Endothelial cell of umbilical vein (primary cell): ENCODE measurements around the gene CFAP45. TPM values are rescaled to one million over a fixed set of nuclear protein-coding genes. Genes with fewer than 3 reads are reported as not detected.

Experiments used
- BruUV-seq: library from RNA; stranded (reverse); fragments of 400-500 nt; replicated peaks from 2 replicates; lab custom pipeline; 2021; lab: Mats Ljungman, UMichigan
- CTCF ChIA-PET: fragments of 300-600, 350-600 bp; sonication (Branson Sonifier 250); formaldehyde crosslinking; loops from one replicate; lab custom pipeline; 2021; ENCODE audit warnings: antibody characterized with exemption, inconsistent platforms; lab: Charles Lee
- POLR2A ChIA-PET: fragments of 300-600, 350-600 bp; sonication (Branson Sonifier 250); formaldehyde crosslinking; loops from one replicate; lab custom pipeline; 2021; ENCODE audit warnings: antibody characterized with exemption, inconsistent platforms; lab: Charles Lee
- DNase-seq: peaks from one replicate; pipeline ENCODE4 v3.0.0-alpha.2; 2011; ENCODE audit warnings: low read depth, low spot score
- FAIRE-seq: peaks from 2 replicates; lab custom pipeline; 2011; peaks lifted over from hg19 to GRCh38; lab: Jason Lieb, UNC
- H2AFZ ChIP-seq: 2 replicates; pipeline ENCODE4 v1.6.0; 2012; ENCODE audit warnings: low read depth, low read length, control low read depth, inconsistent platforms
- H3K27ac ChIP-seq: 2 replicates; pipeline ENCODE4 v1.5.1; 2011; ENCODE audit warnings: low read depth, mild to moderate bottlenecking, control low read depth, low read length, moderate library complexity; ENCODE audit not compliant: insufficient read depth
- H3K27me3 ChIP-seq, 2 experiments: 2 replicates each; pipeline versions ENCODE4 v1.6.0 to v1.6.1; 2011; ENCODE audit warnings: low read length in 2 of 2, mixed read lengths in 1 of 2; ENCODE audit not compliant: control insufficient read depth in 2 of 2, insufficient read depth in 2 of 2
- H3K36me3 ChIP-seq, 2 experiments: 2 replicates in 1 of 2; 3 replicates in 1 of 2; pipeline ENCODE4 v1.5.1; 2011; ENCODE audit warnings: low read length in 2 of 2, mild to moderate bottlenecking in 1 of 2, moderate library complexity in 1 of 2; ENCODE audit not compliant: control insufficient read depth in 2 of 2, insufficient read depth in 2 of 2; ENCODE audit errors: extremely low read depth in 1 of 2
- H3K4me1 ChIP-seq: 3 replicates; pipeline ENCODE4 v1.5.1; 2011; ENCODE audit warnings: mild to moderate bottlenecking, low read length; ENCODE audit not compliant: control insufficient read depth, insufficient read depth; ENCODE audit errors: extremely low read depth
- H3K4me2 ChIP-seq: 2 replicates; pipeline ENCODE4 v1.6.1; 2011; ENCODE audit warnings: low read length, control low read depth, mixed read lengths; ENCODE audit not compliant: insufficient read depth
- H3K4me3 ChIP-seq, 3 experiments: fragments of 200-600 bp in 1 of 3; sonication (generic), shearing (Covaris generic) in 1 of 3; replicated peaks in 1 of 3; 2 replicates each; pipeline ENCODE4 v1.5.1; 2011 to 2016; ENCODE audit warnings: control low read depth in 3 of 3, low read length in 3 of 3, mild to moderate bottlenecking in 2 of 3, inconsistent platforms in 1 of 3, low read depth in 1 of 3, moderate library complexity in 1 of 3; ENCODE audit not compliant: insufficient read depth in 1 of 3
- H3K79me2 ChIP-seq: 2 replicates; pipeline ENCODE4 v1.6.0; 2012; ENCODE audit warnings: low read length, inconsistent platforms; ENCODE audit not compliant: control insufficient read depth, insufficient read depth
- H3K9ac ChIP-seq: replicated peaks from 2 replicates; pipeline ENCODE3; 2011; ENCODE audit warnings: low read length, control low read depth; ENCODE audit not compliant: insufficient read depth; ENCODE audit errors: extremely low read depth
- H3K9me1 ChIP-seq: replicated peaks from 3 replicates; pipeline ENCODE4 v1.6.0; 2011; ENCODE audit warnings: mild to moderate bottlenecking, low read length; ENCODE audit not compliant: control insufficient read depth, insufficient read depth; ENCODE audit errors: extremely low read depth
- H3K9me3 ChIP-seq: replicated peaks from 2 replicates; pipeline ENCODE4 v1.5.1; 2012; ENCODE audit warnings: low read length, inconsistent platforms; ENCODE audit not compliant: control insufficient read depth, insufficient read depth
- H4K20me1 ChIP-seq: replicated peaks from 2 replicates; pipeline ENCODE3; 2011; ENCODE audit warnings: mild to moderate bottlenecking, low read length; ENCODE audit not compliant: control insufficient read depth, insufficient read depth; ENCODE audit errors: extremely low read depth
- CTCF ChIP-seq, 2 donors: IDR thresholded peaks; 1 replicate in 1 of 2; 2 replicates in 1 of 2; pipeline ENCODE4 v1.5.1; 2011; ENCODE audit warnings: low read length in 2 of 2, mild to moderate bottlenecking in 2 of 2, moderate library complexity in 2 of 2, control low read depth in 1 of 2, inconsistent platforms in 1 of 2, low read depth in 1 of 2; ENCODE audit not compliant: insufficient read depth in 1 of 2; ENCODE audit errors: extremely low read depth in 1 of 2
- EZH2 ChIP-seq: IDR thresholded peaks from 2 replicates; pipeline ENCODE4 v1.6.1; 2012; ENCODE audit warnings: borderline replicate concordance, low read depth, mild to moderate bottlenecking, moderate library complexity, low read length, inconsistent platforms; ENCODE audit not compliant: severe bottlenecking
- FOS ChIP-seq: IDR thresholded peaks from 2 replicates; pipeline ENCODE4 v1.6.1; 2011; ENCODE audit warnings: mild to moderate bottlenecking, low read length, moderate library complexity, borderline replicate concordance; ENCODE audit not compliant: insufficient read depth
- GATA2 ChIP-seq: IDR thresholded peaks from 2 replicates; pipeline ENCODE4 v1.7.0; 2011; ENCODE audit warnings: low read depth, mild to moderate bottlenecking, moderate library complexity, mixed read lengths, low read length; ENCODE audit not compliant: insufficient read length, insufficient read depth
- JUN ChIP-seq: IDR thresholded peaks from 2 replicates; pipeline ENCODE4 v1.6.1; 2011; ENCODE audit warnings: borderline replicate concordance, low read depth; ENCODE audit not compliant: insufficient read length, insufficient read depth
- MAX ChIP-seq: IDR thresholded peaks from 2 replicates; pipeline ENCODE4 v1.6.1; 2011; ENCODE audit not compliant: insufficient read depth, insufficient read length
- MYC ChIP-seq: IDR thresholded peaks from one replicate; pipeline ENCODE4 v1.6.1; 2011; ENCODE audit warnings: mild to moderate bottlenecking, low read depth, low read length
- POLR2A ChIP-seq: IDR thresholded peaks from 2 replicates; pipeline ENCODE4 v1.6.1; 2012; ENCODE audit warnings: low read depth, mild to moderate bottlenecking, control low read depth, low read length
- POLR2AphosphoS5 ChIP-seq: IDR thresholded peaks from 2 replicates; pipeline ENCODE4 v1.6.1; 2012; ENCODE audit warnings: low read depth, mild to moderate bottlenecking, control low read depth, low read length, moderate library complexity; ENCODE audit not compliant: insufficient read depth
- dilution Hi-C: fragments of 300-500 bp; cut with MboI; formaldehyde crosslinking; loops from one replicate; pipeline ENCODE4 v1.15.0; 2019; ENCODE audit warnings: low sequenced_read_pairs; ENCODE audit not compliant: extremely low pct_ligation_motif_present
- intact Hi-C: fragments of 100-400 bp; cut with micrococcal nuclease; formaldehyde crosslinking; loops from one replicate; pipeline ENCODE4 v1.10.0; 2022
- polyA plus RNA-seq, 4 experiments: library from polyadenylated mRNA; depleted of rRNA in 3 of 4; stranded (reverse) in 3 of 4; unstranded in 1 of 4; fragments of >200 nt; gene quantifications; 2 replicates each; pipeline versions ENCODE4 v1.2.1 to v1.2.3, GENCODE V29; 2011 to 2012; ENCODE audit warnings: missing spikeins in 1 of 4
- total RNA-seq: library from RNA; stranded (reverse); gene quantifications from 2 replicates; pipeline ENCODE4 v1.2.3, GENCODE V29; 2021

The CFAP45 gene
- total and polyA plus RNA-seq, 2 donors (not counting 3 experiments of a cell fraction or from before 2014, with no cell fraction given): 0.25 to 2.5 TPM

- BruUV-seq: no TSS peak
- CTCF ChIA-PET: interaction anchor here (1.8 kb wide), 1 partner anchor 47 kb away, joined by 4 read pairs; no protein-coding TSS in a partner anchor
Observed at GRCh38 chr1:159845751-159846629, 54.0 kb downstream of the CFAP45 start.

More at GRCh38 chr1:159845751-159846629, 54.0 kb downstream of the CFAP45 start:
- FAIRE-seq: no peak
- no peak for TF ChIP-seq GATA2
- TF ChIP-seq CTCF (IDR thresholded peaks at IDR 0.05; ENCODE audit: extremely low read depth in 1 of 2, insufficient read depth in 1 of 2, low read depth in 1 of 2, low read length in 2 of 2): no peak
- no peak for TF ChIP-seq POLR2AphosphoS5
- TF ChIP-seq POLR2A: no peak
- no peak for TF ChIP-seq FOS
- TF ChIP-seq MAX: no peak
- no peak for TF ChIP-seq JUN
- no peak for TF ChIP-seq EZH2
- TF ChIP-seq MYC: no peak
- H3K36me3 ChIP-seq: no peaks in the 10 kb centered on the region
- no peak overlapping the region for H3K9ac ChIP-seq
- no peak overlapping the region for H2AFZ ChIP-seq
- H3K9me3 ChIP-seq: no peaks in the 10 kb centered on the region
- H3K4me3 ChIP-seq: no peak overlapping the region
- H3K79me2 ChIP-seq: no peaks in the 10 kb centered on the region
- H3K4me2 ChIP-seq: no peak overlapping the region
- no peaks in the 10 kb centered on the region for H3K9me1 ChIP-seq
- H3K4me1 ChIP-seq: peaks cover 6% of the 10 kb centered on the region
- no peak for DNase-seq
- no peak overlapping the region for H3K27ac ChIP-seq
- H3K27me3 ChIP-seq: peaks cover 0 to 4% of the 10 kb centered on the region in 2 experiments
- POLR2A ChIA-PET: no interaction called here
- dilution Hi-C loops (no loop called here), intact Hi-C loops (no loop called here)
- no peaks in the 10 kb centered on the region for H4K20me1 ChIP-seq
